GM12891 (cell line): ENCODE data around the gene LSM12.
A peak's percentile ranks its signal among the peaks of the same experiment; 100 is the strongest.

Experiments used
- DNase-seq: peaks from one replicate; pipeline ENCODE4 v3.0.0; 2011; ENCODE audit warnings: low spot score; ENCODE audit not compliant: insufficient read length
- FAIRE-seq: peaks from 2 replicates; lab custom pipeline; 2011; peaks lifted over from hg19 to GRCh38; lab: Jason Lieb, UNC
- PAX5 ChIP-seq: IDR thresholded peaks from 2 replicates; pipeline ENCODE4 v1.6.1; 2011; ENCODE audit warnings: low read length, moderate library complexity, mild to moderate bottlenecking; ENCODE audit not compliant: insufficient read depth, severe bottlenecking
- POLR2A ChIP-seq: IDR thresholded peaks from 2 replicates; pipeline ENCODE4 v1.6.1; 2011; ENCODE audit warnings: low read depth, low read length, control low read depth
- POLR2AphosphoS5 ChIP-seq: IDR thresholded peaks from 2 replicates; pipeline ENCODE4 v1.6.1; 2011; ENCODE audit warnings: low read depth, low read length, control low read depth
- POU2F2 ChIP-seq: IDR thresholded peaks from 2 replicates; pipeline ENCODE4 v1.6.1; 2011; ENCODE audit warnings: low read depth, mild to moderate bottlenecking, control low read depth, low read length, moderate library complexity
- SPI1 ChIP-seq: IDR thresholded peaks from 2 replicates; pipeline ENCODE4 v1.6.1; 2011; ENCODE audit warnings: low read depth, low read length, control low read depth
- TAF1 ChIP-seq: IDR thresholded peaks from 2 replicates; pipeline ENCODE4 v1.6.1; 2011; ENCODE audit warnings: low read depth, low read length, control low read depth

The LSM12 gene

DNA sequence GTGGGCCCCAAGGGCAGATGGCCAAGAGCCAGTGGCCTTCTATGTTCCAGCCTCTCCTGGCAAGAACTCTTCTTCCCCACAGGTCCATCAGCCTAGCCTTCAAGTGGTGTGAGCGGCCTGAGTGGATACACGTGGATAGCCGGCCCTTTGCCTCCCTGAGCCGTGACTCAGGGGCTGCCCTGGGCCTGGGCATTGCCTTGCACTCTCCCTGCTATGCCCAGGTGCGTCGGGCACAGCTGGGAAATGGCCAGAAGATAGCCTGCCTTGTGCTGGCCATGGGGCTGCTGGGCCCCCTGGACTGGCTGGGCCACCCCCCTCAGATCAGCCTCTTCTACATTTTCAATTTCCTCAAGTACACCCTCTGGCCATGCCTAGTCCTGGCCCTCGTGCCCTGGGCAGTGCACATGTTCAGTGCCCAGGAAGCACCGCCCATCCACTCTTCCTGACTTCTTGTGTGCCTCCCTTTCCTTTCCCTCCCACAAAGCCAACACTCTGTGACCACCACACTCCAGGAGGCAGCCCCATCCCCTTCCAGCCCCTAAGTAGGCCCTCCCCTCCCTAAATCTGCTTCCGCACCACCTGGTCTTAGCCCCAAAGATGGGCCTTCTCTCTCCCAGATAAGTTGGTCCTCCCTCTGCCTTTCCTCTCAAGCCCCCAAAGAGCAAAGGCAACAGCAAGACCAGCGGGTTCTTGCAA is 9.3 kb upstream of the LSM12 start:
- TF ChIP-seq POU2F2, result no peak
- TF ChIP-seq SPI1, result no peak
- no peak for TF ChIP-seq POLR2A
- no peak for TF ChIP-seq POLR2AphosphoS5
- no peak for TF ChIP-seq PAX5
- no peak for TF ChIP-seq TAF1
- FAIRE-seq (no peak), DNase-seq (no peak)

DNA sequence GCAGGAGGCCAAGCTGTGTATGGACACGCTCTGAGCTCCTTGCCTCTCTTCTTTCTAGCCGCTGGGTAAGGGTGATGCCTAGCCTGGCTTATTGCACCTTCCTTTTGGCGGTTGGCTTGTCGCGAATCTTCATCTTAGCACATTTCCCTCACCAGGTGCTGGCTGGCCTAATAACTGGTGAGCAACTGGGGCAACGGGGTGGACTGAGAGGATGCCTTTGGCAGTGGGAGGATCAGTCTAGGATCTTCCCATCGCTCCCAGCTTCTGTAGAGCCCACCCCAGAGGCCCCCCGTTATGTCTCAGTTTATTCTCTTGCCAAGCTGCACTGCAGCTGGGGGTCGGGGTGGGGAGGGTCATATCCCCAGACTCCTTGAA is 8.4 kb upstream of the LSM12 start:
- no peak for DNase-seq
- FAIRE-seq, result no peak
- no peak for TF ChIP-seq POLR2A
- no peak for TF ChIP-seq SPI1

DNA sequence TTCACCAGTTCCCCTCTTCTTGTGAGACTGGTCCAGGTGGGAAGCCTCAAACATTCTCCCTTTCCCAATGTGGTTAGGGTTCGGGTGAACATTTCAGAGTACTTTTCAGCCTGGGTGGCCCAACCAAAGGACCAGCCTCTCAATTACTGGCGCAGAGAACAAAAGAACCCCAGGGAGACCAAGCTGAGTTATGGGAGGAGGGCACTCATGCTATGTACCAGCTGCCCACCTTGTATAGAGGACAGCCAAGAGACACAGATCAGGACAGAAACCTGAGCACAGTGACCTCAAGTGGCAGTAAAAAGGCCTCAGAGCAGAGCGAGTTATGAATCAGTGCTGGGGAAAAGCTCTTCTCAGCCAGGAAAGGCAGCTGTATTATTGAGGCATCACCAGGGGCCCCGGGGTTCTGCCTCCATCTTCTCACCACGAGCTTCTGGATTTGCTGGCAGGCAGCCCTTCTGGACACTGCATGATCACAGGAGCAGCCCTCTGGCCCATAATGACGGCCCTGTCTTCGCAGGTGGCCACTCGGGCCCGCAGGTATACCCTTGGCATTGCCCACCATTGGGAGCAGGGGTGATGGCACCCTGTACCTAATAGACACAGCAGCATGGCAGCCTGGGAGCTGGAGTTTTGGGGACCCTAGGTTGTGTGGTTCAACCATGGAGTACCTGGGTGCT is 7.9 kb upstream of the LSM12 start:
- DNase-seq (no peak), FAIRE-seq (no peak)
- TF ChIP-seq POLR2AphosphoS5, result no peak
- no peak for TF ChIP-seq POLR2A
- TF ChIP-seq PAX5, result no peak
- no peak for TF ChIP-seq POU2F2
- no peak for TF ChIP-seq SPI1
- TF ChIP-seq TAF1, result no peak

DNA sequence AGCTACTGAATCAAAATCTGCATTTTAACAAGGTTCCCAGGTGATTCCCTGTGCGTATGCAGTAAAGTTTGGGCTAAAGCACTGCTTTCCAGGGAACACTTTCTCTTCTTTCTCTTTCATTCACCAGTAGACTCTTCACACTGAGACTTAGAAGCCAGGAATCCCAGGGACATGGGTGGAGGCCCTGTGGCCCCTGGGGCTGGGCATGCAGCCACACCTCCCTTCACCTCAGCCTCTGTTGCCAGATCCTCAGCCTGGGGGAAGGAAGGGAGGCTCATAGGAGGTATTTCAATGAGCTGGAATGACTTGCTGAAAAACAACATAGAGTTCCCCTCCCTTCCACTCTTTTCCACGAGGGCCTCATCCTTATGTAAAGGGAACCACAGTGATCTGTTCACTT is 5.3 kb upstream of the LSM12 start:
- FAIRE-seq (no peak), DNase-seq (no peak)
- TF ChIP-seq POU2F2, result no peak
- TF ChIP-seq POLR2A, result no peak
- no peak for TF ChIP-seq SPI1
- TF ChIP-seq POLR2AphosphoS5, result no peak
- TF ChIP-seq TAF1, result no peak
- no peak for TF ChIP-seq PAX5

DNA sequence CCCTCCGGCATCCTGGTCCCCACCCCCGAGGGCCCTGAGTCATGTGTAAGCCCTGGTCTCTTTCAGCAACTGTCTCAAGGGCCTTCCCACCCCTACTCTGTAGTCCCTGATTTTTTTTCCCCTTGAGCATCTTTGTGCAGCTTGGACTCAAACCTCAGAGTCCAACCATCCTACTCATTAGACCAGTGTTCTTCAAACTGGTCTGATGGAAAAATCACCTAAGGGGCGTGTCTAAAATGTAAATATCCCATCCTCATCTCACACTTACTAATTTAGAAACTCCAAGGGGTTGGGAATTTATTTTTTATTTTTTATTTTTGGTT is 4.7 kb upstream of the LSM12 start:
- FAIRE-seq, result peak; percentile 47
- TF ChIP-seq POU2F2 (no peak), POLR2A (no peak), PAX5 (no peak), TAF1 (no peak), POLR2AphosphoS5 (no peak), SPI1 (no peak)
- no peak for DNase-seq

DNA sequence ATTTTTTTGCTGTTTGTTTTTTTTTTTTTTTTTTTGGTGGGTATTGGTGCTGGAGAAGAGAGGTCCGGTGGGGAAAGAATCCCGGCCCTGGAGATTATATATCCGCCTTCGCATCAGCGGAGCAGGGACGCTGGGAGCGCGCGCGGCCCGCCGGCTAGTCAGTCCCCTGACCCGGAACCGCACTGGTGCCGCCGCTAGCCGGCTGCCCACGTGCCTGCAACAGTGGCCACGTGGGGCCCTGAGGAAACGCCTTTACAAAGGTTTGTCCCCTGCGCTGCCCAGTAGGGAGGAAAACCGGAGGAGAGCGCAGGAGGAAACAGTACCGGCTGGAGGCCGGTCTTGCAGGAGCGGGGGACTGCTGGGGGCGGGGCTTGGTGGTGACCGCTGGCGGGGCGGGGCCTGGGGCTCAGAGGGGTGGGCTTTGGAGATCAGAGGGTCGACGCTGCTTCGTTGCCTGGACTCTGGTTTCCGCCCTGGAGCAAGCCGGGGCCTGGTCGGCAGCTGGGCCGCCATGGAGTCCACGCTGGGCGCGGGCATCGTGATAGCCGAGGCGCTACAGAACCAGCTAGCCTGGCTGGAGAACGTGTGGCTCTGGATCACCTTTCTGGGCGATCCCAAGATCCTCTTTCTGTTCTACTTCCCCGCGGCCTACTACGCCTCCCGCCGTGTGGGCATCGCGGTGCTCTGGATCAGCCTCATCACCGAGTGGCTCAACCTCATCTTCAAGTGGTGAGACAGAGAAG is 4.2 kb upstream of the LSM12 start, which contains the start of gene G6PC3:
Gene G6PC3, plus strand, starts transcription at position 281 of the 743 bp plus-strand sequence. Its CDS starts 231 bp downstream, at position 512.
- DNase-seq (peak; percentile 96), FAIRE-seq (peak; percentile 84)
- peak; percentile 87 for TF ChIP-seq POLR2A
- TF ChIP-seq SPI1, result no peak
- no peak for TF ChIP-seq PAX5
- 0 out of 2 replicates have a peak, but pooled peaks have one; percentile 46 for TF ChIP-seq TAF1
- TF ChIP-seq POU2F2, result 0 out of 2 replicates have a peak, but pooled peaks have one; percentile 79
- TF ChIP-seq POLR2AphosphoS5, result peak; percentile 77

DNA sequence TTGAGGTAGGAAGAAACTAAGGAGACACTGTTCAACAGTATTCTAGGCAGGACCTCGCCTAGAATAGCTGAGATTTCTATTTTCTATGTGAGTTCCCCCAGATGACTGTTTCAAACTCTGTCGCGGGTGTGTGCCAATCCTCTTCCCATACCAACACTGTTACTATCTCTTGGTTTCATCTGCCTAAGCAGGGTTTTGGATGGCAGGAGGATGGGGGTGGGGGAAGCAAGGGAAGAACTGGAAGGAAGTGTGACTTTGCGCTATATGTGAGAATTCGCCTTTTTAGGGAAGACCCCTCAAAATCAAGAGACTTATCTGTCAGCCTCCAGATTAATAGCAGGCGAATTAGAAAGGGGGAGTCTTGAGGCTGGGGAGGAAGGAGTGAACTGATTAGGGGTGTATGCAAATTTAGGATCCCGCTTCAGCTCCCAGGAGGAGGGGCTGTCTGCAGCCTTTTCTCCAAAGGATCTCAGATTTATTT is 3.5 kb upstream of the LSM12 start:
- no peak for TF ChIP-seq PAX5
- TF ChIP-seq TAF1, result no peak
- no peak for TF ChIP-seq SPI1
- TF ChIP-seq POU2F2, result no peak
- TF ChIP-seq POLR2A, result no peak; the same call in 1 of the 2 replicates
- TF ChIP-seq POLR2AphosphoS5, result no peak
- no peak for DNase-seq
- no peak for FAIRE-seq

DNA sequence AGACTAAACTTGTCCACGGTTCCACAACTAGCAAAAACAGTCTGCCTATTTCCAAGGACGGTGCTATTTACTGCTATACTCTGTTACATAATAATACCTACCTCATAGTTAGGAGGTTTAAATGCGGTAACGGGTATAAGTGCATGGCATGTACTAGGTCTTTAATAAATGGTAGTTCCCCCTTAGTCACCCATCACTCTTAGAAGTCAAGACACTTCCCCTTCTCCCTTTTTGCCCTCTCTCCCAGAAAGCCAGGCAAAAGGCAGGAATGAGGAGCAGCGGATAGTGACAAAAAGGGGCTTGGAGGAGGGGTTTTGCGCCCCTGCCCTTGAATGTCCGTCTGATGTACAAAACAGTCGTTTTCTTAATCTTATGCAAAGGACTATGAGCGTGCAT is 1.1 kb upstream of the LSM12 start:
- TF ChIP-seq PAX5 (no peak), POLR2AphosphoS5 (no peak), POU2F2 (no peak), SPI1 (no peak), POLR2A (no peak), TAF1 (no peak)
- FAIRE-seq, result no peak

DNA sequence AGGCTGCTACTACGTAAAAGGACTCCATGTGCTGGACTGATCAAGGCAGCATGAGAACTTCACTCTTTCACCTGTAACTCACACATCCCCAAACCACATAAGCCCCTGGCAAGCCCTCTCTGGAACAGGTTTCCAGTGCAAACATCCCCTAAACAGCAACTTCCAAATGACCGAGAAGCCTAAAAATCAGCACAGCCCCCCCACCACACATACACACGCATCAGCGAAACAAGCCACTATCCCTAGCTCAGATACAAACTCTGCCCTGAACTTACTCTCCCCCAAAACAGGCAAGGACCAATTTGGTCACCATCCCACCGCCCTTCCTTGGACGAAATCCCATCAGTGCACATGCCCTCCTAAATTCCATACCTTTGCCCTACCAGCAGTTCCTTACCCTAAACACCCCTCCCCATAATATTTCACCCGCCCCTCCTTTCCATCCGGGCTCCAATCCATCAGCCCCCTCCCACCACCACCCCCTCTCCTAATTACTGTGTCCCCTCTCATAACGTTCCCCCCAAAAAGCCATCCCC is 735 bp downstream of the LSM12 start:
- no peak for FAIRE-seq
- TF ChIP-seq POLR2AphosphoS5 (no peak), SPI1 (no peak), TAF1 (no peak), POLR2A (no peak), POU2F2 (no peak), PAX5 (no peak)
- no peak for DNase-seq

More for the DNA sequence above, 1.1 kb upstream of the LSM12 start:
- no peak for DNase-seq

DNA sequence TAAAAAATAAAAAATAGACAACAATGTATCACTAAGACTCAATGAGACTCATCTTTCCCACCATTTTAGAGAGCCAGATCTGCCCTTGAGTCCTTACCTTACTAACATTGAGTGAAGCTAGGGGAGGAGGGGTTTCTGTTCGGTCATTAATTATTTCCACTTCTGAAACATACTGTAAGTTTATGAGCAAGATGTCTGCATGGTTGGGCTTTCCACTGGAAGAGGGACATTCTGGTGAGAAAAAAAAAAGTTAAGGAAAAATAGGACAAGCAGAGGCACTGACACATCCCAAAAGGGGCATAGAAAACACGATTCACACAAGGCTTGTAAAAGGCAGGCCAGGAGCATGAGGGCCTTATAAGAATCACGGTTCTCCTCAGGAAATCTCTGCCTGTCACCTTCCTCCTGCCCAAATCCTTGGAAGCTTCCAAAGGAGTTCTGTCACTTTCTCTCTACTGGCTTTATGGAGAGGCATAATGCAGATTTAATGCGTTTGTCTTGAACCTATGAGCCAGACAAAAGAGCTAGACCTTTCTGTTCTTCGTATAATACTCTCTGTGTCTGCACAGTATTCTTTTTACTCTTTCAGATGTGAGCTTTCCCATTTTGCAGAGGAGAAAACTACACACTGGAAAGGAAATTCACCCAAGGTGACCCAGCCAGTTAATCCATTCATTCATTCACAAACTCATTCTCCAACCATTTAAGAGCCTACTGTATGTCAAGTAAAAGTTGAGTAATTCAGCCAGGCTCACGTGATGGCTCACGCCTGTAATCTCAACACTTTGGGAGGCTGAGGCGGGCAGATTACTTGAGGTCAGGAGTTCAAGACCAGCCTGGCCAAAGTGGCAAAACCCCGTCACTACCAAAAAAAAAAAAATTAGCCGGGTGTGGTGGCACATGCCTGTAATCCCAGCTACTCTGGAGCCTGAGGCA is 2.5 kb downstream of the LSM12 start:
- no peak for DNase-seq
- no peak for FAIRE-seq
- TF ChIP-seq SPI1 (no peak), POLR2AphosphoS5 (no peak), TAF1 (no peak), POLR2A (no peak), PAX5 (no peak), POU2F2 (no peak)
